Erythroblast (primary cell): ENCODE measurements around the gene RRP1.

Source experiments
- GATA1 ChIP-seq: IDR thresholded peaks from 2 replicates; pipeline ENCODE4 v1.6.1; 2011; ENCODE audit warnings: low read depth, mild to moderate bottlenecking, control low read depth, low read length, moderate library complexity
- POLR2A ChIP-seq: IDR thresholded peaks from 2 replicates; pipeline ENCODE4 v1.6.1; 2011; ENCODE audit warnings: mild to moderate bottlenecking, low read length

GRCh38 chr21:43806017-43806710 is 16.8 kb downstream of the RRP1 start:
- TF ChIP-seq POLR2A (no peak), GATA1 (no peak)
